Tibial nerve (tissue), 3 donors: ENCODE results near the gene TRPV2.

Experiments used
- POLR2A ChIP-seq, 2 donors: fragments of 450-650 bp; IDR thresholded peaks; one replicate each; pipeline ENCODE4 v1.6.1; 2017; ENCODE audit warnings: antibody characterized with exemption in 2 of 2, mild to moderate bottlenecking in 2 of 2, moderate library complexity in 2 of 2
- TF ChIP-seq, protein P1 (sequence below), 5 experiments: fragments of 200-600 bp in 3 of 5; fragments of 450-650 bp in 2 of 5; sonication (generic) in 3 of 5; IDR thresholded peaks; one replicate each; pipeline ENCODE4 v1.5.1; 2016 to 2019; ENCODE audit warnings: antibody characterized with exemption in 5 of 5, mild to moderate bottlenecking in 3 of 5, moderate library complexity in 2 of 5

DNA sequence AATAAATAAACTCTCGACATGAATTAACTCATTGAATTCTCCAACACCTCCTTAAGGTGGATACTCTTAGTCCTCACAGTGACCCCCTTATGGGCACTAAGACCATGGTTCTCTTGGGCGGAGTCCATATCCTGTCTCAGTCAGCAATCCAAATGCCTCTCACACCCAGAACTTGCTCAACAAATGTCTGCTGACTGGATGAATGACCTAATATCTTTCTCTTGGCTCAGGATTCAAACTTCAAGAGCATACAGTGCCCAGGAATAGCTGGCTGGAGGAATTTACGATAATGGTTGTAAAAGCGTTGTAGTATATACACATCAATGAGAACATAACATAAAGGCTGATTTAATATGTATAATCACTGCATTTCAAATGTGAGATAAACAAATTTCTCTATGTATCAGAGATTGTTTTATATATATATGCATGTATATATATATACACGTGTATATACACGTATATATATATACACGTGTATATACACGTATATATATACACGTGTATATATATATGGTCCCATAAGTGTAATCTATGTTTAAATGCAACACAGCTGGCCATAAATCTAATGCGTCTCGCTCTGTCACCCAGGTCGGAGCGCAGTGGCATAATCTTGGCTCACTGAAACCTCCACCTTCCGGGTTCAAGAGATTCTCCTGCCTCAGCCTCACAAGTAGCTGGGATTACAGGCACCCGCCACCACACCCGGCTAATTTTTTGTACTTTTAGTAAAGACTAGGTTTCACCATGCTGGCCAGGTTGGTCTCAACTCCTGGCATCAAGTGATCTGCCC lies 41.0 kb upstream of the TRPV2 start:
- TF ChIP-seq, protein P1, sequence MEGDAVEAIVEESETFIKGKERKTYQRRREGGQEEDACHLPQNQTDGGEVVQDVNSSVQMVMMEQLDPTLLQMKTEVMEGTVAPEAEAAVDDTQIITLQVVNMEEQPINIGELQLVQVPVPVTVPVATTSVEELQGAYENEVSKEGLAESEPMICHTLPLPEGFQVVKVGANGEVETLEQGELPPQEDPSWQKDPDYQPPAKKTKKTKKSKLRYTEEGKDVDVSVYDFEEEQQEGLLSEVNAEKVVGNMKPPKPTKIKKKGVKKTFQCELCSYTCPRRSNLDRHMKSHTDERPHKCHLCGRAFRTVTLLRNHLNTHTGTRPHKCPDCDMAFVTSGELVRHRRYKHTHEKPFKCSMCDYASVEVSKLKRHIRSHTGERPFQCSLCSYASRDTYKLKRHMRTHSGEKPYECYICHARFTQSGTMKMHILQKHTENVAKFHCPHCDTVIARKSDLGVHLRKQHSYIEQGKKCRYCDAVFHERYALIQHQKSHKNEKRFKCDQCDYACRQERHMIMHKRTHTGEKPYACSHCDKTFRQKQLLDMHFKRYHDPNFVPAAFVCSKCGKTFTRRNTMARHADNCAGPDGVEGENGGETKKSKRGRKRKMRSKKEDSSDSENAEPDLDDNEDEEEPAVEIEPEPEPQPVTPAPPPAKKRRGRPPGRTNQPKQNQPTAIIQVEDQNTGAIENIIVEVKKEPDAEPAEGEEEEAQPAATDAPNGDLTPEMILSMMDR (IDR thresholded peaks at IDR 0.05): no peak
- no peak for TF ChIP-seq POLR2A (IDR thresholded peaks at IDR 0.05)
